HG03064 (cell line): ENCODE measurements around the gene ARHGDIA.

Source experiments
- ATAC-seq: cut with Tn5 transposase; IDR thresholded peaks from one replicate; pipeline ENCODE4 v1.9.1; 2021; ENCODE audit warnings: low read depth; ENCODE audit not compliant: unreplicated experiment

ARHGDIA gene

DNA sequence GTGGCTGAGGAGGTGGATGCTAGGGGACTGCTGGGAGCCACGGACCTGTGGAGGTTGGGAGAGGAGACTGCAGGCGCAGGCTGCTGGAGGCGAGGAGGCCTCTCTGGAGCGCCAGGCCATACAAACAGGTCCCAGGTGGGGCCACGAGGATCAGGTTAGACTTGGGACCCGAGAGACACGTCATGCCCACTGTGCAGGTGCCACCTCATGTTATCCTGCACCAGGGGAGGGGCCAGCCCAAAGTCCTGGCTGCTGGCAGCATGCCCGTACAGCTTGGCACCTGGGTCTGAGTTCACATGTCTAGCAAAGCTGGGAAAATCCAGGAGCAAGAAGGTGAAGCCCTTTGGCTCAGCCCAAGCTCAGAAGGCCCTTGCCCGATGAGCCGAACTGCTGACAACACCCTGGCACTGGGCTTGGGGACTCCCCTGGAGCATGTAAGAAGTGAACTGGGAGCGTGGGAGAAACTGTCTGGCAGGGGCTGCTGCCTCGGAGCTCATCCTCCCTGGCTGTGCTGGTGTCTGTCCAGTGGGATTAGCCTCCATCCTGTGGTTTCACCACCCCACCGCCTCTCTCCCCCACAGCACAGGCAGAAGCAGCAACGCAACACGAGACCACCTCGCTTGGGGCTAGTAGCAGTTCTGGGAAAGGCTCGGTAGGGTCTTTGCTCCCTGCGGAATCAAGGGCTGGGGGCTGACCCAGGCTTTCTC, 5.3 kb downstream of the ARHGDIA start:
- ATAC-seq: no peak

DNA sequence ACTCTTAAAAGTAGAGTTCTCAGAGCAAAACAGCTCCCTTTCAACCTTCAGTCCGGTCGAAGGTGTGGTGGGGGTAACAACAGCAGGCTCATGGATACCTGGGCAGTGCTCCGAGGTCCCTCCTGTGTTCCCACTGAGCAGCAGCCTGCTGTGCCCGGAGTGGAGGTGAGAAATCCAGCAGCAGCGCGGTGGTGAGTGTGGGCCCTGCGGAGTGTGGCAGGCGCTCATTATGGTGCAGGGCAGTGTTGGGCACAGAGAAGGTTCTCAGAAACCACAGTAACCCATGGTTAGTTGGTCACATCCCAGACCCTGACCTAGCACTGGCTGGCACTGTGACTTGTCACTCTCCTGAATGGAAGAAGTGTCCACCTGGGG, 5.8 kb downstream of the ARHGDIA start:
- ATAC-seq: no peak

DNA sequence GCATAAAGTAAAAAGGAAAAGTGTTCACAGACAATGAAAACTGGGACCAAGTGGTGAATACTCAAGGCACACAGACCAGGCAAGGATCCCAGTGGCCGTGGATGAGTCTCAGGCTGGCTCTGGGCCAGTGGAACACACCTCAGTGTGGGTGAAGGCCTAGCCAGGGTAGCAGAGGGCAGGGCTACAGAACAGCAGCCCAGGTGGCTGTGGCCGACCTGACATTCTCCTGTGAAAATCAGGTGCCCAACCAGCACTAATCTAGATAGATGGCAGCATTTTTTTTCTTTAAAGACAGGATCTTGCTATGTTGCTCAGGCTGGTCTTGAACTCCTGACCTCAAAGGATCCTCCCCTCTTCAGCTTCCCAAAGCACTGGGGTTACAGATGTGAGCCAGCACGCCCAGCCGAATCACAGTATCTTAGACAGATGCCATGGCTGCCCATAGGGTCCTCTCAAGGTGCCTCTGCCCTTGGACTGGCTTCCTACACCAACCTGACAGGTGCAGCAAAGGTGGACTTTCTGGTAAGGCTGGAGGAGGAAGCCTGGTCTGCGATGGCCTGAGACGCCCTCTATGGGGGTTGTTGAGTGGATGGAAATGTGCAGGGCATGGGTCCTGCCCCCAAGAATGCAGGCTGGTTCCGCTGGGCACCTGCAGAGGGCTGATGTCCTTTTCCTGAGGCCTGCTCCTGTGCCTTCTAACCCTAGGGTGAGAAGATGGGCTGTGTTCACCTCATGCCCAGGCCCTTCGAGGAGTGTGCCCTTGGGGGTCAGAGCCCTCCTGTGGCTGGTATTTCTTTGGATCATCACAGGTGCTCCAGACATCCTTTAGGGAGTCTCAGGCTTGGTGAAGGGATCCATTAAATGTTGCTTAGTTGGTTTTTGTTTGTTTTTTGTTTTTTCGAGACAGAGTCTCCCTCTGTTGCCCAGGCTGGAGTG, 7.0 kb downstream of the ARHGDIA start:
- no peak for ATAC-seq

DNA sequence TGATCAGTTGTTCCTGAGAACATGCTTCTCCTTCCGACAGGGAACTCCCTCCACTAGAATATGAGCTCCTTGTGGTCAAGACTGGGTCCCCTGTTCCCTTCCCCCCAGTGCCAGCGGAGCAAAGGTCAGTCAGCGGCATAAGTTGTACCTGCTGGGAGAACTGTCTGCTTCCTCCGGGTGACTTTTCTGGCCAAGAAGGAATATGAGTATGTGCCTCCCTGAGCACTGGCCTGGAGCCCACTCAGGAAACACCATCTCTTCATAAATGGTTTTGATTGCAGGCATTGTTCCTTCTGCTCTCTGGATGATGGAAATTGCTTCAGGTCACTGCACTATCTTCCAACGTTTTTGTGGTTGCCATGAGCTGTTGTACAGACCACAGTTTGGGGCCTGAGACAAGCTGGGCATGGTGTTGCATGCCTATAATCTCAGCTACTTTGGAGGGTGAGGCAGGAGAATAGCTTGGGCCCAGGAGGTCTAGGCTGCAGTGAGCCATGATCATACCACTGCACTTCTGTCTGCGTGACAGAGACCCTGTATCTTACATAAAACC, 7.9 kb downstream of the ARHGDIA start:
- no peak for ATAC-seq

DNA sequence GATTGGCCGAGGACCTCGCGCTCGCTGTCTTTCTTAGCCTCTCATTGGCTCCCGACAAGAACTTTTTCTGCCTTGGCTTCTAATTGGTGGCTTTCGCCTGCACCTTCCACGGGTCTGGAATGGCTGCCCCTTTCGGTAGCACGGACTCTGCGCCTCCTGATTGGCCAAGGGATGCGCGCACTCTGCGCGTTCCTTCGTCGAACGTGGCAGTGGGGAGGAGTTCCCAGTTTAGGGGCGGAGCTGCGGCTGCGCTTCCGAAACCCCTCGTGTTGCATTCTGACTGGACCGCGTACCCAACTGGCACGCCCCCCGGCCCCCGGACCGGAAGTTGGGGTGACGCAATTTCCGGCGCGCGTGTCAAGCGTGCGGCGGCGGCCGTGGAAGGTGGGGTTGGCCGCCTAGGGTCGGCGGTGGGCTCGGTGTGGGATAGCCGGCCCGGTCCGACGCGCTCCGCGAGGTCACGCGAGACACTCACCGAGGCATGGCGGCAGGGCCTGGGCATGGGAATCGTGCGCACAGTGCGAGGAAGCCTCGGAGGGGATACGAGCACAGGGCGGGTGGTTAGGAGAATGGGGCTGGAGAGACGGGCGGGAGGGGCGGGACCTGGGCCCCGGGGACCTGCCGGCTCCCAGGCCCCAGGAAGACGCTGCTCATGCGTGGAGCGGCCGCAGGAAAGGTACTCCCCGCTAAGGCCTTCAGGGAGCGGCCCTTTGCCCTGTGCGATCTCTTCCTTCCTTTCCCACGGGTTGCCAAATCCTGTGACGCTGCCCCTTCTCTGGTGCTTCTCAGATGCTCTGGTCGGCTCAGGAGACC, 10.2 kb downstream of the ARHGDIA start:
- ATAC-seq: peak; percentile 67

DNA sequence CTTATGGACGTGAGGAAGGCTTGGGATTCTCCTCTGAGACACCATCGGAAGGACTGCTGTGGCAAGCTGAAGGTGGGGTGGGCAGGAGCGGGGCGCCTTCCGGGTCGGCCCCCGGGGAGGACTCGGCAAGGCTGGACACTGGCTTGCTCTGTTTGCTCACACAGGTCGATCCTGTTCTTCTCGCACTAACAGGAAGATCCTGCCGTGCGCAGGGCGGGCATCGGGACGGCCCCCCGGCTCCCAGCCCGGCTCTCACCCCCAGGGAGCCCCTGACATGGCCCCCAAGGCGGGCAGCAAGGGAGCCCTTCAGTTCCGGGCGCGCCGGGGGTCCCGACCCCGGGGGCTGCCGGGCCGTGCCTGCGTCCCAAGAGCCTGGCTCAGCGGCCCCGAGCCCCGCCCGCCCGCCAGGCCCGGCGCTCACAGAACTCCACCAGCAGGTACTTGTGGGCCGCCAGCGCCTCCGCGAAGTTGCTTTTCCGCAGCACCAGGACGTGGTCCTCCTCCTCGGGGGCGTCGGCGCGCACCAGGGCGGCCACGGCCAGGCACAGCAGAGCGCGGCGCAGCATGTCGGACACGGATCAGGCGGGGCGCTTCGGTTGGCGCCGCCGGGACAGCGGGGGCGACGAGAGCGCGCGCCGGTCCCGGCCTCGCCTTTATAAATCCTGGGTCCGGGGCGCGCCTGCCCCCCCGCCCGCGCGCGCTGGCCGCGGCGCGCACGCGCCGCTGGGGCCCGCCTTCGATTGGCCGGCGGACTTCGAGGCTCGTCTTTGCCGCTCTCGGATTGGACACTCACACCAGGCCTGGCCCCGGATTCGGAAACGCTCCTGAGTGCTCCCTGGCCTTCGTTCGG, 11.0 kb downstream of the ARHGDIA start, which contains the start of gene P4HB:
Gene P4HB, minus strand, starts transcription at position 630 of the 850 bp plus-strand sequence. Its CDS starts 64 bp downstream, at position 566.
- peak; percentile 58 for ATAC-seq

DNA sequence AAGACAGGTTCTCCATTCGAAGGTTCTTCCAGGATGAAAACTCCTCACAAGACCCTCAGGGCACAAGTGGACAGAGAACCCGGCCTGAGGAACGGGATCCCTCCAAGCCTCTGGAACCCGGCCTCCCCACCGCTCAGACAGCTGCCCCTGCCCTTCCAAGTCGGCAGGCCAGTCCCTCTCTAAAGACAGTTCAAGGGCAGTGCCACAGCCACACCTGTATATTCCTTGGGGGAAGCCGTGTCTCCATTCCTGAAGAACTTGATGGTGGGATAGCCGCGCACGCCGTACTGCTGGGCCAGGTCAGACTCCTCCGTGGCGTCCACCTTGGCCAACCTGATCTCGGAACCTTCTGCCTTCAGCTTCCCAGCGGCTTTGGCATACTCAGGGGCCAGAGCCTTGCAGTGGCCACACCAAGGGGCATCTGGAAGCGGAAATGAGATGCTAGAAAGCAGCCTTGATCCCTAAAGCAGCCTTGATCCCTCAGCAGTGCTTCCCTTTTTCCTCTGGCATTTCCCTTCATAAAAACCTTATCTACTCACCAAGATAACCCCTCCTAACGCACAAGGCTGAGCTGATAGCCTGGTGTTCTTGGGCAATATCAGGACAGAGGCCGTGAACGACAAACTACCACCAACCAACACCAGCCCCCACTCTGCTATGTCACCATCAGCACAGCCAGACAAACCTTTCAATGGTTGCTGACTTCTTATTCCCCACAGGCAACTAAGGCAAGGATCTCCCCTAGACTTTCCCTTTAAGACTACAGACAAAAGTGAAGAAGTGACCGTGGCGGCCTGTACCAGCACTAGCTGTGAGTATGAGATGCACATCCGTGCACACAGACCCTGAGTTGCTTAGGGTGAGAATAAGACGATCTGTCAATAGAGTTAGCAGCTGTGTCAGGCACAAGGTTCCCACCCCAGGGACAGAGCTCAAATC, 11.9 kb downstream of the ARHGDIA start:
- no peak for ATAC-seq

DNA sequence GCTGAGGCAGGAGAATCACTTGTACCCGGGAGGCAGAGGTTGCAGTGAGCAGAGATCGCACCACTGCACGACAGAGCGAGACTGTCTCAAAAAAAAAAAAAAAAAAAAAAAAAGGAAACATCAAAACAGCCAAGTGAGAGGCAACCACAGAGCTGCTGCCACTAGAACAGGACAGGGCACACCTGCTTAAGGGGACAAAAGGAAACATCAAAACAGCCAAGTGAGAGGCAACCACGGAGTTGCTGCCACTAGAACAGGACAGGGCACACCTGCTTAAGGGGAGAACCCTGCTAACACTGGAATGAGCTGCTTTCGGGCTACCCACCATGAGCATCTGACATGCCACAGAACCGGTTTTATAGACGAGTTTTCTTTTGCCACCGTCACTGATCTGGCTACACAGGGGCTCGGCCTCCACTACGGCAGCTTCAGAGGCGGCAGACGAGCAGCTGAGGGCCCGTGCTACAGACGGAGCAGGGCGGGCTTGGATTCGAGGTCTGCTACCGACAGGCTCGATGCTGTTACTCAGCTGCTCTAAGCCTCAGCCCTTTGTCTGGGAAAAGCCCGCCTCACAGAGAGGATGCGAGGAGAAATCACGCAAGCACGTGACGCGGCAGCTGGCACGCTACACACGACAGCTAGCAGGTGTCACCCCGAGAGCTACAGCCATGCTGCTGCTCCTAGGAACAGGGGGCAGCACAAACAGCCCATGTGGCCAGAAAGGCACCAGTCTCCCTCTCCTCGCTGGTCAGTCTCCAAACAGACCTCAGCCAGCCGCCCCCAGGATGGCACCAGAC, 12.8 kb downstream of the ARHGDIA start:
- no peak for ATAC-seq

DNA sequence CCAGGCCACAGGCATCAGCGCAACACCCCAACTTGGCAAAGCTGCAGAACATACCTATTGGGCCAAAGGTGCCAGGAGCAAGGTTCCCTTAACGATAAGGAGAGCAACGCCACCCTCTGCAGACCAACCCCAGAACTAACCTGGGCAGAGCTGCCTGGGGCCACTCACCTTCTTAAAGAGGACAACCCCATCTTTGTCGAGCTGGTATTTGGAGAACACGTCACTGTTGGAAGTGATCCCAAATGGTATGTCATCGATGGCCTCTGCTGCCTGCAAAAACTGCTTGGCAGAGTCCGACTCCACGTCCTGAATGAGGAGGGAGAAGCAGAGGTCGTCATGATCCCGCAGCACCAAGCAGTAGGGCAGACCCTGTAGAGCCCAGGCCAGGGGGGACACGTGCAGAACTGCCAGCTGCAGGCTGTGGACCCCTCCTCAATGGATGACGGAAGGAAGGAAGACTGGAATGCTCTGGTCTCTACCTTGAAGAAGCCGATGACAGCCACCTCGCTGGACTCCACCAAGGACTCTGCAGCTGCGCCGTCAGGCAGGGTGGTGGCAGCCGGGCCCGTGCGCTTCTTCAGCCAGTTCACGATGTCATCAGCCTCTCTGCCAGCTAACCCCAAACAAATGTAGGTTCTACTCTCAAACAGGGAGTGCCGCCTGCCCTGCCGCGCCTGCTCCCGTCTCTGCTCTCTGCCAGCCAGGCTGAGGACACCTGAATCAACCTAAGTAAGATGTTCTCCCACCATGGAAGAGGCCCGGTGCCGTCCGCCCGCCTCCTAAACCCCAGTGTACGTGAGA, 16.0 kb downstream of the ARHGDIA start:
- ATAC-seq: no peak

DNA sequence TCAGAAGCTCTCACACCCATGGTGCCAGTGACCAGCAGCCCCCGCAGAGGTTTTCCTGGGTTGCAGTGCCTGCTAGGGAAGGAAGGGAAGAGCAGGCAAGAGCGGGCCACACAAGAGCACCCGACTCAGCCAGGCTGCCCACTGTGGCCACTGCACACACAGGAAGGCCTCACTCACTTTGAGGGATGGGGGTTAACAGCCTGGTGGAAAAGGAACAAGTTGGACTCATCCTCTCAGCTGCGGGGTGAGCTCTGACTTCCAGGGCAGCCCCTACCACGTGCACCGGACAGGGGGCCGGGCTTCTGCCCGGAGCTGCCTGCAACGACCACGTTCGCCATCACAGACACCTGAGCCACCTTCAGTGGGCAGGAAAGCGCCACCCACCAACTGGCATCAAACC, 18.9 kb downstream of the ARHGDIA start:
- ATAC-seq: no peak

DNA sequence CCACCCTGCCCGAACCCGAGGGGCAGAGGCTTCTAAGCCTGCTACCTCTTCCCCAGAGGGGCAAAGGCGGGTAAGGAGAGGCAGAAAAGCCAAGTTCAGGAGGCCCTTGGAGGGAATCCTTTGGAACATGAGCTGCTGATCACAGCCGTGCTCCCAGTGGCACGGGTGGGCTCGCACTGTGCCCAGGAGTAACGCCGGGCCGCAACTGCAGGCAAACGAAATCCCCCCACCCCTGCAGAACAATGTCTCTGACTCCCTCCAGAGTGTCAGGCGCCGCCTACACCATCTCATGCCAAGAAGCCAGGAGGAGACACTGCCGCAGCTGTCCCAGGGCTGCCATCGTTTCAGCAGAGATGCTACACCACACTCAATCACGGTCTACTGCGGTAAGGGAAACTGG, 19.7 kb downstream of the ARHGDIA start:
- no peak for ATAC-seq

DNA sequence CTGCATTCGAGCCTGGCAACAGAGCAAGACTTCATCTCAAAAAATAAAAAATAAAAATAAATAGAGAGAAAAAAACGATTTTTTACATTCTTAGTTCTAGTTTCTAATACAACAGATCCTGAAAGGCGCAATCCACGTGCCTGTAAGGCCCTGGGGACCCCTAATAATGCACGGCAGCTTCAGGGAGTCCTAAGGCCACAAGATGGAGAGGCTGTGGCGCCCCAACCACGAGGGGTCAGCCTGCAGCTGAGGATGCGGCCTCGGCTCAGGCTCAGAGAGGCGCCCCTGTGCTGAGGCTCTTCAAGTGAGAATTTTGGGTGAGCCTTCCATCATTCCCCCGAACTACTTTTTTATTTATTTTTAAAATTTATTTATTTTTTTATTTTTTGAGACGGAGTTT, 21.7 kb downstream of the ARHGDIA start:
- ATAC-seq: no peak

DNA sequence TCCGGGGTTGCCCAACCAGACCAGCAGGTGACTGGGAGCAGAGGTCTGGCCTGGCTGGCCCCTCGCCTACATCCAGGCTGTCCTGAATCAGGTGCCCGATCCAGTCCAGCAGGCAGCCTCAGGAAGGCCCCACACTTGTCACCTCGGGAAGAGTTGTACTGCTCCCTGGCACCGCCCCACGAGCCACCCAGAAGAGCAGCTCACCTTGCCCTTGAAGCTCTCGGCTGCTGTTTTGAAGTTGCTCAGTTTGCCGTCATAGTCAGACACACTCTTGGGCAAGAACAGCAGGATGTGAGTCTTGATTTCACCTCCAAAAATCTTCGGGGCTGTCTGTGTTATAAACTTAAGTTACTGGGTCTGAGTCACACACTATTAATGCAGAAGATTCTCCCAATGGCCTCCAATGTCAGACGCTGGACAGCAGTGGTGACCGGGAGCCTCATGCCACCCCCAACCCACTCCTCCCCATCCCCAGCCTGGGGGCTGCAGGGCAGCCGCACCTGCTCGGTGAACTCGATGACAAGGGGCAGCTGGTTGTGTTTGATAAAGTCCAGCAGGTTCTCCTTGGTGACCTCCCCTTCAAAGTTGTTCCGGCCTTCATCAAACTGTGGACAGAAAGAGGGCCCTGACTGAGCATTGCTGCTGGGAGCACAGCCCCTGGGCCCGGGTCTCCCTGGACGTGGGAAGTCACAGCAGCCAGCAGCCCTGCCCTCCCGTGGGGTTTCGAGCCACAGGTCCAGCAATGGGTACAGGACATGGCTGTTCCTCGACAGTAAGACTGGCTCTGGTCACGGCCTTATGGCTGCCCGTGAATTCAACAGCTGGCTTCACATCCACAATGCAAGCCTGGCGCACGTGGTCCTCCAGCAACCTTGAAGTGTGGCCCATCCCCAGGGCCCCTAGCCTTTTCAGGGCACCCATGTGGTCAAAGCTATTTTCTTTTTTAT, 24.1 kb downstream of the ARHGDIA start:
- ATAC-seq: no peak

DNA sequence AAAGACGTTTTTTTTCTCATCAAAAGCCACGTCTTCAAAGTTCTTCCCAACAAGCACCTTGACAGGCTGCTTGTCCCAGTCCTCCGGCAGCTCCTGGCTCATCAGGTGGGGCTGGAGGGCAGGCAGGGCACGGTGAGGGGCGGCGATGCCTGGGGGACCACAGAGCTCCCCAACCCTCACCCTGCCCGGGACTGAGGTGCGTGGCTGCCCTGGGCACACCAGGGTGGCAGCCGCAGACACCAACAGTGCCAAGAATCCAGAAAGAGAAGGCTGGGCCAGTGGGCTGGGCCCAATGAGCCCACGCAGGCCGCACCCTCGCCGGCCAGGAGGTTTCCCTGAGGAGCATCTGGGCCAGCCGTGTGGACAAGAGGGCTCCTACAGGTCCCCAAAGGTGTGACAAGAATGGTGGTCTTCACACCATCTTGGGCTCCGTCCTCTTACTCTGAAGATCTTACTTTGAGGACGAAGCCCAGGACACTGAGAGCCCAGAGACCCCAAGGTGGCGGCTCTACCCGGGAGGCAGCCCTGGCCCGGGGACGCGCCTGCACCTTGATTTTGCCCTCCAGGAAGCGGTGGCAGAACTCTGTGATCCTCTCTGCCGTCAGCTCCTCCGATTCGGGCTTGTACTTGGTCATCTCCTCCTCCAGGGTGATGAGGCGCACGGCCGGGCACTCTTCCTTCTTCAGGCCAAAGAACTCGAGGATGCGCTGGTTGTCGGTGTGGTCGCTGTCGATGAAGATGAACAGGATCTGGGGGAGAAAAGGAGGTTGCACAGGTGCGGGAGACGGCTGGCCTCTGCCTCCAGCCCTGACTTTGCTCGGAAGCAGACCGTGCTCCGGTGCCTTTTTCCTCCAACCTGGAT, 25.0 kb downstream of the ARHGDIA start:
- no peak for ATAC-seq

DNA sequence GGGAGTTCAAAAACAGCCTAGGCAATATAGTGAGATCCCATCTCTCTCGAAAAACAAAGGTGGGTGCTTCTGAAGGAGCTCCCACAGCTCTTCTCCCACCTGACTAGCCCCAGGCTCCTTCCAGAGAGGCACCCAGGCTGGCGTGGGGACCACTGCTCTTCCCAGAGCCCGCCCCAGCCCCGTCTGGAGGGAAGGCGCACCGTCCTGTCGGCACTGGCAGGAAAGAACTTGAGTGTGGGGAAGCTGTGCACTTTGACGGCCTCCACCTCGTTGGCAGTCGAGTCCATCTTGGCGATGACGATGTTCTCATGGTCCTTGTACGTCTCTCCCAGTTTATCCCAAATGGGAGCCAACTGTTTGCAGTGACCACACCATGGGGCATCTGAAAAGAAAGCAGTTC, 25.8 kb downstream of the ARHGDIA start:
- ATAC-seq: no peak
